GM12875 (cell line): ENCODE results near the gene RAB32.
"Not testable (repeated sequence)": the region's sequence is repeated elsewhere in the genome, so short reads cannot be mapped to it uniquely, and the experiment has no call there.

Experiments used
- H3K4me3 ChIP-seq: one replicate; pipeline ENCODE4 v1.5.1; 2011; ENCODE audit warnings: low read depth, low read length, control low read depth
- TF ChIP-seq, protein P1 (sequence below): IDR thresholded peaks from 2 replicates; pipeline ENCODE4 v1.5.1; 2011; ENCODE audit warnings: low read depth, mild to moderate bottlenecking, control low read depth, inconsistent platforms, low read length, moderate library complexity, borderline replicate concordance; ENCODE audit not compliant: insufficient read depth

RAB32 gene

DNA sequence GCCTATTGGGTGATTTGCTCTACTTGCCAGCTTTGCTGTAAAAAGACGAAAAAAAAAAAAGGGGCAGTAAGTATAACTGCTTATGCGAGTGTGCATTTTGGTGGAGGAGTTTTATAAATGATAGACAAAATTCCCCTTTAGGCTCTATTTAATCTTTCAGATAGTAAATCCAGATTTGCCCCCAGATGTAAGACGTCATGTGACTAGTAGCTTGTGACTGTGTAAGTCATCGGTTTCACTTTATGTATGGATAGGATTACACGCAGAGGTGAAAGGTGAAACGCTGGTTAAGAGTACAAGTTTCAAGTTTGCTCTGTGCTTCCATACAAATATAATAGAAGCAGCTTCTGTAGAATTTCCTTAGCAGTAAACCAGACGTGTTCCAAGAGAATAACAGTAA, 7.9 kb downstream of the RAB32 start:
- TF ChIP-seq, protein P1, sequence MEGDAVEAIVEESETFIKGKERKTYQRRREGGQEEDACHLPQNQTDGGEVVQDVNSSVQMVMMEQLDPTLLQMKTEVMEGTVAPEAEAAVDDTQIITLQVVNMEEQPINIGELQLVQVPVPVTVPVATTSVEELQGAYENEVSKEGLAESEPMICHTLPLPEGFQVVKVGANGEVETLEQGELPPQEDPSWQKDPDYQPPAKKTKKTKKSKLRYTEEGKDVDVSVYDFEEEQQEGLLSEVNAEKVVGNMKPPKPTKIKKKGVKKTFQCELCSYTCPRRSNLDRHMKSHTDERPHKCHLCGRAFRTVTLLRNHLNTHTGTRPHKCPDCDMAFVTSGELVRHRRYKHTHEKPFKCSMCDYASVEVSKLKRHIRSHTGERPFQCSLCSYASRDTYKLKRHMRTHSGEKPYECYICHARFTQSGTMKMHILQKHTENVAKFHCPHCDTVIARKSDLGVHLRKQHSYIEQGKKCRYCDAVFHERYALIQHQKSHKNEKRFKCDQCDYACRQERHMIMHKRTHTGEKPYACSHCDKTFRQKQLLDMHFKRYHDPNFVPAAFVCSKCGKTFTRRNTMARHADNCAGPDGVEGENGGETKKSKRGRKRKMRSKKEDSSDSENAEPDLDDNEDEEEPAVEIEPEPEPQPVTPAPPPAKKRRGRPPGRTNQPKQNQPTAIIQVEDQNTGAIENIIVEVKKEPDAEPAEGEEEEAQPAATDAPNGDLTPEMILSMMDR = no peak
- H3K4me3 ChIP-seq = no peak overlapping the region

- no peak overlapping the region for H3K4me3 ChIP-seq
- TF ChIP-seq, protein P1 = no peak
Observed at GRCh38 chr6:146553377-146554135, 9.9 kb downstream of the RAB32 start.

GRCh38 chr6:146560607-146561006, 17.0 kb downstream of the RAB32 start:
- TF ChIP-seq, protein P1 = no peak
- H3K4me3 ChIP-seq = no peak overlapping the region

GRCh38 chr6:146566661-146567060, 23.0 kb downstream of the RAB32 start:
- not testable (repeated sequence) for H3K4me3 ChIP-seq

DNA sequence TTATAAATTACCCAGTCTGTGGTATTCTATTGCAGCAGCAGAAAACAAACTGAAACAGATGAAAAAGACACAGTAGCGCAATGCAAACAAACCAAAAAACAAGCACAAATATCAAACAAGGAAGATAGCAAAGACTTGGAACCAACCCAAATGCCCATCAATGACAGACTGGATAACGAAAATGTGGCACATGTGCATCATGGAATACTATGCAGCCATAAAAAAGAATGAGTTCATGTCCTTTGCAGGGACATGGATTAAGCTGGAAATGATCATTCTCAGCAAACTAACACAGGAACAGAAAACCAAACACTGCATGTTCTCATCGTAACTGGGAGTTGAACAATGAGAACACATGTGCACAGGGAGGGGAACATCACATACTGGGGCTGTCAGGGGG, 25.0 kb downstream of the RAB32 start:
- not testable (repeated sequence) for H3K4me3 ChIP-seq

- H3K4me3 ChIP-seq = no peak overlapping the region
- TF ChIP-seq, protein P1 = no peak
Observed at GRCh38 chr6:146574211-146574610, 30.6 kb downstream of the RAB32 start.

DNA sequence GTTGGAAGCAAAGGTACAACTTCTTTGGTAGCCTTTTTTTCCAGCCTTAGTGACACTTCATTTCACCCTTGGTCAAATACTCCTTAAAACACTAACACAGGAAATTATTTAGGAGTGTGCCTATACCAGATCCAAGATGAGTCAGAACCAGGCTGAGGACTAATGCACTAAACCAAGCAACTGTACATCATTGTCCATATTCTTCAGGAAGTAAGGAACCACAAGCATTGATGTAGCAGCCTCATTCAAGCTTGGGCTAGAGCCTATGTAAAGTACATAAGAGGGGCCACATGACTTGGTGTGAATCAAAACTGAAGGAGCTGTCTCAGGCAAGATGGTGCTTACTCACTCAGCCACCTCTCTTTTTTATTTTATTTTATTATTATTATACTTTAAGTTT, 34.4 kb downstream of the RAB32 start:
- H3K4me3 ChIP-seq = no peak overlapping the region
- TF ChIP-seq, protein P1 = no peak

- TF ChIP-seq, protein P1 = no peak
Observed at GRCh38 chr6:146581968-146582367, 38.3 kb downstream of the RAB32 start.

More at GRCh38 chr6:146581968-146582367, 38.3 kb downstream of the RAB32 start:
- no peak overlapping the region for H3K4me3 ChIP-seq
